H1 (cell line): ENCODE measurements around the gene TBC1D4. TPM values are rescaled to one million over a fixed set of nuclear protein-coding genes. Genes with fewer than 3 reads are reported as not detected.

Experiments used
- CTCF ChIA-PET: fragments of 300-600 bp; sonication (Branson Sonifier 250); formaldehyde crosslinking; loops from one replicate; lab custom pipeline; 2021; ENCODE audit not compliant: partially characterized antibody; lab: Charles Lee
- POLR2A ChIA-PET: fragments of 300-600 bp; sonication (Branson Sonifier 250); formaldehyde crosslinking; loops from one replicate; lab custom pipeline; 2021; ENCODE audit warnings: inconsistent platforms; ENCODE audit not compliant: partially characterized antibody; lab: Charles Lee
- DNase-seq, 2 experiments: peaks; one replicate each; pipeline versions ENCODE4 v3.0.0 to v3.0.0-alpha.2; 2010 to 2022; ENCODE audit warnings: low spot score in 2 of 2, low read depth in 1 of 2, mixed read lengths in 1 of 2
- FAIRE-seq: peaks from 2 replicates; lab custom pipeline; 2011; peaks lifted over from hg19 to GRCh38; lab: Jason Lieb, UNC
- H2AFZ ChIP-seq: 2 replicates; pipeline ENCODE4 v1.8.1; 2012; ENCODE audit warnings: low read length, inconsistent platforms
- H2AK5ac ChIP-seq: 2 replicates; pipeline ENCODE4 v1.6.1; 2013; ENCODE audit warnings: low read depth, low read length
- H2BK120ac ChIP-seq: replicated peaks from 2 replicates; pipeline ENCODE3; 2013; ENCODE audit warnings: low read depth, low read length, inconsistent platforms
- H2BK12ac ChIP-seq: 2 replicates; pipeline ENCODE4 v1.6.1; 2013; ENCODE audit warnings: low read depth, low read length
- H2BK15ac ChIP-seq: 2 replicates; pipeline ENCODE4 v1.6.1; 2013; ENCODE audit warnings: low read length
- H2BK20ac ChIP-seq: 2 replicates; pipeline ENCODE4 v1.6.1; 2013; ENCODE audit warnings: low read length
- H2BK5ac ChIP-seq: 2 replicates; pipeline ENCODE4 v1.6.1; 2013; ENCODE audit warnings: low read depth, low read length
- H3K14ac ChIP-seq: 2 replicates; pipeline ENCODE4 v1.6.1; 2013; ENCODE audit warnings: inconsistent platforms; ENCODE audit not compliant: insufficient read length
- H3K18ac ChIP-seq: 2 replicates; pipeline ENCODE4 v1.6.1; 2013; ENCODE audit warnings: low read length; ENCODE audit errors: extremely low read depth
- H3K23ac ChIP-seq: 2 replicates; pipeline ENCODE4 v1.6.1; 2013; ENCODE audit warnings: inconsistent platforms; ENCODE audit not compliant: insufficient read length
- H3K23me2 ChIP-seq: 2 replicates; pipeline ENCODE4 v1.6.1; 2013; ENCODE audit warnings: low read depth, low read length
- H3K27ac ChIP-seq: 2 replicates; pipeline ENCODE4 v1.6.1; 2011; ENCODE audit warnings: low read depth, low read length, inconsistent platforms
- H3K27me3 ChIP-seq, 4 experiments: replicated peaks in 1 of 4; 1 replicate in 1 of 4; 2 replicates in 3 of 4; pipeline versions ENCODE4 v1.6.1 to v1.8.1; 2011 to 2013; ENCODE audit warnings: low read length in 3 of 4, mild to moderate bottlenecking in 3 of 4, inconsistent platforms in 2 of 4, mixed read lengths in 2 of 4, moderate library complexity in 1 of 4; ENCODE audit not compliant: control insufficient read depth in 3 of 4, insufficient read depth in 3 of 4; ENCODE audit errors: extremely low read depth in 1 of 4
- H3K36me3 ChIP-seq, 4 experiments: 2 replicates each; pipeline versions ENCODE4 v1.6.1 to v1.8.1; 2011 to 2013; ENCODE audit warnings: mild to moderate bottlenecking in 4 of 4, low read length in 3 of 4, moderate library complexity in 2 of 4, control low read depth in 1 of 4, inconsistent platforms in 1 of 4; ENCODE audit not compliant: insufficient read depth in 4 of 4, control insufficient read depth in 2 of 4
- H3K4ac ChIP-seq: replicated peaks from 2 replicates; pipeline ENCODE3; 2013; ENCODE audit warnings: low read length, low read depth, mixed read lengths, inconsistent platforms; ENCODE audit not compliant: insufficient read length
- H3K4me1 ChIP-seq, 4 experiments: replicated peaks in 1 of 4; 1 replicate in 1 of 4; 2 replicates in 3 of 4; pipeline versions ENCODE4 v1.6.1 to v1.8.1; 2011 to 2013; ENCODE audit warnings: low read length in 3 of 4, inconsistent platforms in 2 of 4, mixed read lengths in 1 of 4; ENCODE audit not compliant: insufficient read depth in 4 of 4, control insufficient read depth in 3 of 4
- H3K4me2 ChIP-seq, 2 experiments: 2 replicates each; pipeline versions ENCODE4 v1.6.1 to v1.8.1; 2011 to 2013; ENCODE audit warnings: low read depth in 2 of 2, low read length in 2 of 2, control low read depth in 1 of 2, inconsistent platforms in 1 of 2, mild to moderate bottlenecking in 1 of 2; ENCODE audit not compliant: insufficient read depth in 1 of 2
- H3K4me3 ChIP-seq, 4 experiments: fragments of 200-600, 300-600 bp in 1 of 4; sonication (generic), shearing (Covaris generic), sonication (Bioruptor Twin) in 1 of 4; 2 replicates each; pipeline versions ENCODE4 v1.5.1 to v1.8.1; 2011 to 2016; ENCODE audit warnings: low read length in 4 of 4, low read depth in 3 of 4, control low read depth in 2 of 4, inconsistent platforms in 2 of 4, mild to moderate bottlenecking in 2 of 4, mixed read lengths in 1 of 4, moderate library complexity in 1 of 4; ENCODE audit not compliant: insufficient read depth in 2 of 4; ENCODE audit errors: extremely low read depth in 1 of 4
- H3K56ac ChIP-seq: replicated peaks from 2 replicates; pipeline ENCODE3; 2013; ENCODE audit warnings: low read depth, mild to moderate bottlenecking, mixed read lengths, low read length, inconsistent platforms; ENCODE audit not compliant: insufficient read length
- H3K79me1 ChIP-seq: 2 replicates; pipeline ENCODE4 v1.6.1; 2013; ENCODE audit warnings: low read depth, low read length, control low read depth
- H3K79me2 ChIP-seq, 2 experiments: 2 replicates each; pipeline versions ENCODE4 v1.6.1 to v1.8.1; 2012 to 2013; ENCODE audit warnings: low read length in 2 of 2, mild to moderate bottlenecking in 2 of 2, inconsistent platforms in 1 of 2; ENCODE audit not compliant: insufficient read depth in 2 of 2, control insufficient read depth in 1 of 2
- H3K9ac ChIP-seq, 4 experiments: replicated peaks in 1 of 4; 1 replicate in 1 of 4; 2 replicates in 3 of 4; pipeline versions ENCODE4 v1.6.1 to v1.8.1; 2011 to 2013; ENCODE audit warnings: low read depth in 3 of 4, low read length in 3 of 4, control low read depth in 2 of 4, mild to moderate bottlenecking in 2 of 4, moderate library complexity in 2 of 4, inconsistent platforms in 1 of 4; ENCODE audit errors: extremely low read depth in 1 of 4
- H3K9me3 ChIP-seq, 2 experiments: 2 replicates each; pipeline versions ENCODE4 v1.6.1 to v1.8.1; 2012 to 2013; ENCODE audit warnings: mild to moderate bottlenecking in 2 of 2, moderate library complexity in 2 of 2, control low read depth in 1 of 2, inconsistent platforms in 1 of 2, low read depth in 1 of 2, low read length in 1 of 2, mixed read lengths in 1 of 2; ENCODE audit not compliant: insufficient read depth in 2 of 2
- H4K20me1 ChIP-seq, 2 experiments: replicated peaks in 1 of 2; 2 replicates each; pipeline versions ENCODE3 to v1.8.1; 2011 to 2013; ENCODE audit warnings: inconsistent platforms in 2 of 2, low read length in 2 of 2, mild to moderate bottlenecking in 1 of 2; ENCODE audit not compliant: insufficient read depth in 2 of 2, control insufficient read depth in 1 of 2
- H4K5ac ChIP-seq: 2 replicates; pipeline ENCODE4 v1.6.1; 2013; ENCODE audit warnings: low read length, low read depth, mixed read lengths, inconsistent platforms; ENCODE audit not compliant: insufficient read length
- H4K8ac ChIP-seq: 2 replicates; pipeline ENCODE4 v1.8.0; 2013; ENCODE audit warnings: mild to moderate bottlenecking, moderate library complexity, low read length, inconsistent platforms; ENCODE audit not compliant: insufficient read depth; ENCODE audit errors: extremely low read depth
- H4K91ac ChIP-seq: replicated peaks from 2 replicates; pipeline ENCODE3; 2013; ENCODE audit warnings: low read length, mixed read lengths, inconsistent platforms; ENCODE audit not compliant: insufficient read length
- EGR1 ChIP-seq: IDR thresholded peaks from 2 replicates; pipeline ENCODE4 v1.6.1; 2011; ENCODE audit warnings: low read depth, low read length, borderline replicate concordance
- EP300 ChIP-seq, 2 experiments: IDR thresholded peaks; 1 replicate in 1 of 2; 2 replicates in 1 of 2; pipeline ENCODE4 v1.6.1; 2011 to 2012; ENCODE audit warnings: low read depth in 2 of 2, low read length in 2 of 2, mild to moderate bottlenecking in 2 of 2, borderline replicate concordance in 1 of 2, inconsistent platforms in 1 of 2, moderate library complexity in 1 of 2
- KDM1A ChIP-seq: fragments of 200-600, 300-600 bp; sonication (generic); IDR thresholded peaks from 2 replicates; pipeline ENCODE4 v1.7.1; 2016; ENCODE audit warnings: mild to moderate bottlenecking, low read length, borderline replicate concordance
- KDM4A ChIP-seq: IDR thresholded peaks from one replicate; pipeline ENCODE4 v1.7.1; 2012; ENCODE audit warnings: low read depth, mild to moderate bottlenecking, moderate library complexity, low read length, inconsistent platforms; ENCODE audit not compliant: severe bottlenecking
- SP2 ChIP-seq: IDR thresholded peaks from 2 replicates; pipeline ENCODE4 v1.6.1; 2012; ENCODE audit warnings: mild to moderate bottlenecking, low read length, inconsistent platforms
- TBP ChIP-seq: IDR thresholded peaks from 2 replicates; pipeline ENCODE4 v1.6.1; 2011; ENCODE audit warnings: low read depth, low read length, improper control_type of control experiment
- WGBS, 2 experiments: shearing (Covaris generic) in 1 of 2; methylation state at CpG; one replicate each; pipeline versions ENCODE4 v1.1.6 to v1.1.7; 2013 to 2015; ENCODE audit warnings: low lambda C conversion rate in 2 of 2, mixed read lengths in 2 of 2, inconsistent platforms in 1 of 2, low coverage in 1 of 2, missing lambda C conversion rate in 1 of 2; ENCODE audit not compliant: insufficient replicate concordance in 2 of 2, insufficient coverage in 1 of 2, insufficient read length in 1 of 2; ENCODE audit errors: extremely low coverage in 1 of 2, missing lambda C conversion rate in 1 of 2; 5-methylcytosine and 5-hydroxymethylcytosine counted together
- polyA plus RNA-seq, 7 experiments: library from polyadenylated mRNA; depleted of rRNA in 3 of 7; stranded (reverse) in 5 of 7; unstranded in 2 of 7; fragments of >200 nt in 5 of 7; fragments of 200-250 nt in 2 of 7; gene quantifications; 1 replicate in 5 of 7; 2 replicates in 1 of 7; 4 replicates in 1 of 7; pipeline versions ENCODE4 v1.2.1 to v1.2.3, GENCODE V29; 2011 to 2013; ENCODE audit warnings: missing spikeins in 2 of 7, mixed read lengths in 2 of 7
- total RNA-seq: library from RNA; stranded (reverse); fragmentation: NEBNext Ultra II Directional; extraction: Animal tissue kit (Norgen Biotek cat#: 25700); gene quantifications from 2 replicates; pipeline ENCODE4 v1.2.1, GENCODE V29; 2021
- TF ChIP-seq, protein P1 (sequence below): IDR thresholded peaks from 2 replicates; pipeline ENCODE4 v1.6.1; 2011; ENCODE audit warnings: low read depth, mild to moderate bottlenecking, low read length; ENCODE audit not compliant: insufficient read depth
- TF ChIP-seq, protein P2 (sequence below), 3 experiments: IDR thresholded peaks; 1 replicate in 2 of 3; 2 replicates in 1 of 3; pipeline versions ENCODE4 v1.5.1 to v1.6.1; 2011; ENCODE audit warnings: low read length in 3 of 3, mild to moderate bottlenecking in 3 of 3, inconsistent platforms in 2 of 3, low read depth in 1 of 3, moderate library complexity in 1 of 3; ENCODE audit not compliant: insufficient read depth in 1 of 3; ENCODE audit errors: control extremely low read depth in 1 of 3

TBC1D4 gene
- total and polyA plus RNA-seq, 2 of the 8 experiments (the other 6 are each of a cell fraction or from before 2014, with no cell fraction given), result 16.7 to 39.0 TPM

DNA sequence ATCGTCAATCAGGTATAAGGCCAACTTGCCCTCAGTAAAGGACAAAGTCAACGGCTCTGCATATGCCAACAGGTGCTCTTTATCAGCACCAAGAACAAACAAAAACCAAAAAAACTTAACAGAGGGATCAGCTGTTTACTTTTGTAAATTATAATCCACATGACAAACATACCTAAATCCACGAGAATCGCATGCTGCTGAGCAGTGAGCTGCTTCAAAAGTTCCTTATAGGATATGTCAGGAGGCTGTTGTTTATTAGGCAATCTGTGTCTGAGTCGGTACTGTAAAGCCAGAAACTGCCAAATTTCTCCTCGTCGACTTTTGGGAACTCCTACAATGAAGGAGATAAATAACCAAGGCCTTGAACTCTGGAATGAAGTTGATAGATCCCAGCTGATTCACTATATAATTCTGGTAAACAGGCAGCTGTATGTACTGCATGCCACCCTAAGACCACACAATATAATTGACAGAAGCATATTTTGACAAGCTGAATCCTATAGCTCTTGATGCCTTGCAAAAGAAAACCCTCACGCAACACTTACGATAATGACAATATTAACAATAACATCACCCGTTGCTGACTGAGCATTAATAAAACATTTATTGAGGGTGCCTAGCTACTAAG is 179.8 kb downstream of the TBC1D4 start:
- no peak overlapping the region for H3K9ac ChIP-seq
- no peak overlapping the region for H3K14ac ChIP-seq
- H3K4me2 ChIP-seq, result no peak overlapping the region
- H3K23me2 ChIP-seq, result no peaks in the 10 kb centered on the region
- no peak overlapping the region for H4K91ac ChIP-seq
- 88% methylated on average over 10 of the region's 10 CpGs; no CpG with 5 or more reads in 1 of the 2 experiments for WGBS, 2 experiments
- H3K27me3 ChIP-seq, result no peaks in the 10 kb centered on the region
- H3K4me3 ChIP-seq, result no peak overlapping the region
- H3K36me3 ChIP-seq, result peaks cover 0 to 2% (median 0%) of the 10 kb centered on the region in 4 experiments; a peak in 2 of 8 replicates
- TF ChIP-seq SP2 (no peak), KDM1A (no peak), TBP (no peak), KDM4A (no peak), EGR1 (no peak), EP300 (IDR thresholded peaks at IDR 0.05; ENCODE audit: borderline replicate concordance in 1 of 2, low read depth in 2 of 2, low read length in 2 of 2) (no peak)
- TF ChIP-seq, protein P1, sequence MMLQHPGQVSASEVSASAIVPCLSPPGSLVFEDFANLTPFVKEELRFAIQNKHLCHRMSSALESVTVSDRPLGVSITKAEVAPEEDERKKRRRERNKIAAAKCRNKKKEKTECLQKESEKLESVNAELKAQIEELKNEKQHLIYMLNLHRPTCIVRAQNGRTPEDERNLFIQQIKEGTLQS, result no peak
- TF ChIP-seq, protein P2, sequence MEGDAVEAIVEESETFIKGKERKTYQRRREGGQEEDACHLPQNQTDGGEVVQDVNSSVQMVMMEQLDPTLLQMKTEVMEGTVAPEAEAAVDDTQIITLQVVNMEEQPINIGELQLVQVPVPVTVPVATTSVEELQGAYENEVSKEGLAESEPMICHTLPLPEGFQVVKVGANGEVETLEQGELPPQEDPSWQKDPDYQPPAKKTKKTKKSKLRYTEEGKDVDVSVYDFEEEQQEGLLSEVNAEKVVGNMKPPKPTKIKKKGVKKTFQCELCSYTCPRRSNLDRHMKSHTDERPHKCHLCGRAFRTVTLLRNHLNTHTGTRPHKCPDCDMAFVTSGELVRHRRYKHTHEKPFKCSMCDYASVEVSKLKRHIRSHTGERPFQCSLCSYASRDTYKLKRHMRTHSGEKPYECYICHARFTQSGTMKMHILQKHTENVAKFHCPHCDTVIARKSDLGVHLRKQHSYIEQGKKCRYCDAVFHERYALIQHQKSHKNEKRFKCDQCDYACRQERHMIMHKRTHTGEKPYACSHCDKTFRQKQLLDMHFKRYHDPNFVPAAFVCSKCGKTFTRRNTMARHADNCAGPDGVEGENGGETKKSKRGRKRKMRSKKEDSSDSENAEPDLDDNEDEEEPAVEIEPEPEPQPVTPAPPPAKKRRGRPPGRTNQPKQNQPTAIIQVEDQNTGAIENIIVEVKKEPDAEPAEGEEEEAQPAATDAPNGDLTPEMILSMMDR (IDR thresholded peaks at IDR 0.05; ENCODE audit: control extremely low read depth in 1 of 3, insufficient read depth in 1 of 3, low read depth in 1 of 3, low read length in 3 of 3), result no peak
- no peak overlapping the region for H2BK5ac ChIP-seq
- no peak overlapping the region for H3K56ac ChIP-seq
- no peaks in the 10 kb centered on the region for H3K79me2 ChIP-seq
- H3K4me1 ChIP-seq, result no peaks in the 10 kb centered on the region
- no peaks in the 10 kb centered on the region for H4K20me1 ChIP-seq
- H4K8ac ChIP-seq, result no peak overlapping the region
- H4K5ac ChIP-seq, result no peak overlapping the region
- CTCF ChIA-PET, result interaction anchor here (0.6 kb wide), 1 partner anchor 1356 kb away, joined by 3 read pairs; no protein-coding TSS in a partner anchor
- H3K4ac ChIP-seq, result no peak overlapping the region
- H2BK20ac ChIP-seq, result no peak overlapping the region
- H3K9me3 ChIP-seq, result no peaks in the 10 kb centered on the region
- no peak for FAIRE-seq
- no peak overlapping the region for H2BK120ac ChIP-seq
- no peak overlapping the region for H3K23ac ChIP-seq
- no peak overlapping the region for H2BK12ac ChIP-seq
- no peak overlapping the region for H2BK15ac ChIP-seq
- H2AFZ ChIP-seq, result no peak overlapping the region
- H3K27ac ChIP-seq, result no peak overlapping the region
- DNase-seq, result no peak
- H3K18ac ChIP-seq, result no peak overlapping the region
- POLR2A ChIA-PET, result no interaction called here
- H2AK5ac ChIP-seq, result no peak overlapping the region
- no peaks in the 10 kb centered on the region for H3K79me1 ChIP-seq
